DND-41 (cell line): ENCODE results near the gene NBEA.

Source experiments
- EZH2 ChIP-seq: IDR thresholded peaks from 3 replicates; pipeline ENCODE4 v1.6.1; 2012; ENCODE audit warnings: borderline replicate concordance, low read depth, mild to moderate bottlenecking, moderate library complexity, low read length, inconsistent platforms; ENCODE audit not compliant: severe bottlenecking
- TF ChIP-seq, protein P1 (sequence below): IDR thresholded peaks from 2 replicates; pipeline ENCODE4 v1.5.1; 2012; ENCODE audit warnings: borderline replicate concordance, low read length, moderate library complexity, mild to moderate bottlenecking; ENCODE audit not compliant: poor library complexity, severe bottlenecking; ENCODE audit errors: extremely low read depth

DNA sequence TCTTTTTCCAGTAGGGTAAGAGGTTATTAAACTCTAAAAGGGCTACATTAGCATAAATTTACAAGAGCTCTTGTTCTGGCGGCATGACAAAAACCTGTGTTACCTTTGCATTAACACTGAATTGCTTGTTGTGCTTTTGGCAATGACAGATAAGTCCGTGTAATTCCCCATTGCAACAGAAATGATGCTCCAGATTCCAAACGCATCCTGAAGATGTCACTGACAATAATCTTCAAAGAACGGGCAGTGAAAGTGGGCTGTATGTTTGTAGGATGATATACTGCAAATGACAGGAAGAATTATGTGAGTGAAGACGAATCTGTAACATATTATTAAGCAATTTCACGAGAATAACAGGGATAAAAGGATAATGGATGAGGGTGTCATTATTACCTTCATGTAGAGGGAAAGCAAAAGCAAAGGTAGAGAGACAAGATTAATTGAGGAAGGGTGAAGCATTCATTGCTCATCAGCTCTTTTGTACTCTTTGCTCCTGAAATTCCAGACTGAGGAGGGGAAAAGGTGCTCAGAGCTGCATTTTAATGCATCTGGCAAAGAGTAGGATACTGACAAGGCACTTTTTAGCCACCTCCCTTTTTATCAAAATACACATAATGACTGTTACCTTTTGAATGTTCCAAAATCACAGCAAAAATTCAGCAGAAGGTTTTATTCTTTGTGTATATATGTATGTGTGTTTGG lies 572.9 kb downstream of the NBEA start:
- TF ChIP-seq, protein P1, sequence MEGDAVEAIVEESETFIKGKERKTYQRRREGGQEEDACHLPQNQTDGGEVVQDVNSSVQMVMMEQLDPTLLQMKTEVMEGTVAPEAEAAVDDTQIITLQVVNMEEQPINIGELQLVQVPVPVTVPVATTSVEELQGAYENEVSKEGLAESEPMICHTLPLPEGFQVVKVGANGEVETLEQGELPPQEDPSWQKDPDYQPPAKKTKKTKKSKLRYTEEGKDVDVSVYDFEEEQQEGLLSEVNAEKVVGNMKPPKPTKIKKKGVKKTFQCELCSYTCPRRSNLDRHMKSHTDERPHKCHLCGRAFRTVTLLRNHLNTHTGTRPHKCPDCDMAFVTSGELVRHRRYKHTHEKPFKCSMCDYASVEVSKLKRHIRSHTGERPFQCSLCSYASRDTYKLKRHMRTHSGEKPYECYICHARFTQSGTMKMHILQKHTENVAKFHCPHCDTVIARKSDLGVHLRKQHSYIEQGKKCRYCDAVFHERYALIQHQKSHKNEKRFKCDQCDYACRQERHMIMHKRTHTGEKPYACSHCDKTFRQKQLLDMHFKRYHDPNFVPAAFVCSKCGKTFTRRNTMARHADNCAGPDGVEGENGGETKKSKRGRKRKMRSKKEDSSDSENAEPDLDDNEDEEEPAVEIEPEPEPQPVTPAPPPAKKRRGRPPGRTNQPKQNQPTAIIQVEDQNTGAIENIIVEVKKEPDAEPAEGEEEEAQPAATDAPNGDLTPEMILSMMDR: no peak
- no peak for TF ChIP-seq EZH2
